HG03060 (cell line): Measurements from ENCODE around the gene IL13.
"Not testable (repeated sequence)": the region's sequence is repeated elsewhere in the genome, so short reads cannot be mapped to it uniquely, and the experiment has no call there.

Experiments used
- ATAC-seq: cut with Tn5 transposase; IDR thresholded peaks from one replicate; pipeline ENCODE4 v1.9.1; 2021; ENCODE audit warnings: low read depth, moderate number of reproducible peaks; ENCODE audit not compliant: unreplicated experiment

IL13 gene

GRCh38 chr5:132687995-132688394, 30.0 kb downstream of the IL13 start:
- no peak for ATAC-seq

DNA sequence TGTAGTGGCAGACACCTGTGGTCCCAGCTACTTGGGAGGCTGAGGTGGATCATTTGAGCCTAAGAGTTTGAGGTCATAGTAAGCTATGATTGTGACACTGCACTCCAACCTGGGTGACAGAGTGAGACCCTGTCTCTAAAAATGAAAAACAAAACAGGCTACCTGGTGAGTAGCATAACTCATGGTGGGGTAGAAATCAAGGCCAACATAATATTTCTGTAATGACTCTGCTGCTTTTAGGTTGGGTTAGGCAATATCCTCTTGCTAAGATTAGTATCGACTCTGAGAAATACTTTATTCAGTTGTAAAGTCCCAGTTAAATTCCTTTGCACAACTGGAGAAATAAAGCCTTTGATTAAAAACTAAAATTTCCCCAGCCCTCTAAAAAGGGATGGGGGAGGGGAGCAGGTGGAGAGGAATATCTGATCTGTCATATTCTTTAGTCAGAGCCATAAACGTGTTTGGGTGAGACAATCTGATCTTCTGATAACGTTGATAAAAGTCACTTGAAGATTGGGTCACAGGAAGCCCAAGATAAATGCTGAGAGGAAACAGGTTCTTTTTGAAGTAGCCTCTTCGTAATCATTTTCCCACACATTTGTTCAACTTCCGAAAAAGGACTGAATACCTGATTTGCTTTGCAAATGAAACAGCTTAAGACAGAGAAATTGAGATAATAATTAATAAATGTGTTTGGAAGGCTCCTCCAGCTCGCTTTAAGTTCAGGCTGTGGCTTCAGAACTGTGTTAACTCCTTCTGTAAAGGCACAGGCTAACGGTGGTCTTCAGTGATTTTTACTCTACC, 30.8 kb downstream of the IL13 start:
- ATAC-seq, result peak; percentile 46

GRCh38 chr5:132689513-132689912, 31.5 kb downstream of the IL13 start:
- ATAC-seq, result no peak

DNA sequence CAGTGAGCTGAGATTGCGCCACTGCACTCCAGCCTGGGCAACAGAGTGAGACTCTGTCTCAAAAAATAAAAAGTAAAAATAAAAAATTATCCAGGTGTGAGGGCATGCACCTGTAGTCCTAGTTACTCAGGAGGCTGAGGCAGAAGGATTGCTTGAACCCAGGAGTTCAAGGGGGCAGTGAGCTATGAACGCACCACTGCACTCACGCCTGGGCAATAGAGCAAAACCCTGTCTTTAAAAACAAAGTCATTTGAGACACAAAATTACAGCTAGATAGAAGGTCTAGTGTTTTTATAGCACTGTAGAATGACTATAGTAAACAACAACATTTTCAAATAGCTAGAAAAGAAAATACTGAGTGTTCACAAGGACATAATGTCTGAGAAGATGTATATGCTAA, 32.2 kb downstream of the IL13 start:
- ATAC-seq, result no peak

- ATAC-seq, result not testable (repeated sequence)
These were observed 34.0 kb downstream of the IL13 start for GRCh38 chr5:132691755-132692631.

- ATAC-seq, result no peak
These were observed 34.6 kb downstream of the IL13 start for GRCh38 chr5:132692632-132692967.

- no peak for ATAC-seq
These were observed 38.0 kb downstream of the IL13 start for GRCh38 chr5:132695956-132696355.

- ATAC-seq, result no peak
These were observed 46.9 kb downstream of the IL13 start for GRCh38 chr5:132704875-132705274.

DNA sequence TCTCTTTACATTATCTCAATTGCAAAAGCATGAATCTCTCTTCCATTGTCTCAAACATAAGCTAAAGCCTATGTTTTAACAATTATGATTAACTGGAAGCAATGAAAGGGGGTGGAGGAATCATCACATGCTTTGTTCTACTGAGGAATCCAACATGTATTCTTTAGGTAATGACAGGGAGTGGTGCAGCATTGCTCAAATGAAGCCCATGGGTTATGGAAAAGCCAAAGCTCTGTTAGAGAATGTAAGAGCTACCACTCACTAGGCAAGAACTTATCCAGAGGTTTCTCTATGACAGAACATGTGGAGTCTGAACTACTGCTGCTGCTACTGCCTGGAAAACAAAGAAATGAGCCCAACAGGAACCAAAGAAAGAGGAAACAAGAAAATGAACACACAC, 50.7 kb downstream of the IL13 start:
- no peak for ATAC-seq
